ENCODE data around the gene RELT.

- TF ChIP-seq EZH2 (IDR thresholded peaks at IDR 0.05) = no peak
- no peak for TF ChIP-seq POLR2AphosphoS5 (IDR thresholded peaks at IDR 0.05; ENCODE audit: borderline replicate concordance, low read depth, low read length)
- no peak for TF ChIP-seq FOXP2 (optimal IDR thresholded peaks at IDR 0.05; ENCODE audit: control extremely low read depth, extremely low read length, insufficient read depth)
Observed at GRCh38 chr11:73337846-73338245, 38.4 kb upstream of the RELT start.

Data from SK-N-MC (cell line).